Activated T-helper 1 cell treated with Interleukin-2 at 50 U/mL for 16 hours (primary cell): ENCODE data around the gene CRYGD.
"Not testable (repeated sequence)": the region's sequence is repeated elsewhere in the genome, so short reads cannot be mapped to it uniquely, and the experiment has no call there.

Source experiments
- DNase-seq: peaks from one replicate; pipeline ENCODE4 v3.0.0-alpha.2; 2020; ENCODE audit warnings: low read depth

The CRYGD gene

GRCh38 chr2:208124013-208124715 lies at the start of gene CRYGD:
CRYGD (minus strand) TSS chr2:208124524; CDS start chr2:208124473, 51 bp downstream.
- DNase-seq = not testable (repeated sequence)

GRCh38 chr2:208172125-208172524 lies 47.8 kb upstream of the CRYGD start:
- DNase-seq = no peak

DNA sequence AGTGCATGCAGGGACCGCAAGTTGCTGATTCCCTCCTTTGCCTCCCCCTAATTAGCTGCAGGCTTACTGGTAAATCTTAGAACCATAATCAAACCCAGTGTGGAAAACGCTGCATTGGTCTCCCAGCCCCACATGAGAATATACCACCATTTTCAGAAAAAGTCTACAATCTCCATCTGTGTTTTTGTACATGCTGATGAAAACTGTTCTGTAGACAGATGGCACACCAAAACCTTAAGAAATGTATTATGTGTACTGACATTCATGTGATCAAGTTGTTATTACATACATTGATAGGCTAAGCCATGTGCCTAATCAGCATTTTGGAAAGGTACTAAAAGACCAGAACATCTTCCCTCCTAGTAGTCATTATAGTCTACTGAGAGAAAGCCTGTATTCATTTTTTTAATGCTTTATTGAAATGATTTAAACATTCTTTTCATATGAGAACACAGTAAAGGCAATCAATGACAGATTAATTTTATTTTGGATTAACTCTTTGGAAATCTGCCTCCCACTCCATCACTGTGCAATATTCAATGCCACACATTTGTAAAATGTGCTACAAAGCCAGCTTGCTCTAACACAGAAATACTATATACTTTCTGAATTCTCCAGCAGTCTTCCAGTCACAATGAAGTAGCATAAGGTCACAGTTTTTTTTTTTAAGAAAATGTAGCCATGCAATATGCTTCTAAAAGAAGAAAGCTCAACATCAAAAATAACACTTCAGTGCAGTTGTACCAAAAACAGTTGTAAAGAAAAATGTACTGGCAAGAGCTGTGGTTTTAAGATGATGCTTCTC lies 40.8 kb upstream of the CRYGD start:
- DNase-seq = no peak

DNA sequence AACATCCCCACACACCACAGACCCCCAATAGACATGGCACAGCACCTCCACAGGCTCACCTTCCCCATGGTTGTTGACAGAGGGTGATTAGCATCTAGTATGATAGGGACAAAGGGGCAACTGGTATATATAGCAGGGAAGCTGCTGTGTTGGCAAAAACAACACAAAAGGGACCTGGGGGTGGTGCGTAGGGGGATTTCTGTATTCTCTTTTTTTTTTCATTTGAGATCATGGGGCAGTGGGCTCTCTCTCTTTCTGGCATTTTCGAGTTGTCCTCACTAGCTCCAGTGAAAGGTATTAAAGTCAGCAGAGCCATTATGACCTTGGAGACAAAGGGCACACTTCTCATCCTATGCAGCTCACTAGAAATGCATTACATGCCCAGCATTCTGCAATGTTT lies 39.2 kb upstream of the CRYGD start, which contains the start of gene CRYGA:
Gene CRYGA (minus strand): TSS at position 101 of the 400 bp plus-strand sequence. CDS start 33 bp downstream, at position 68.
- no peak for DNase-seq

- DNase-seq = no peak
Observed at GRCh38 chr2:208156439-208156838, 32.1 kb upstream of the CRYGD start.

- no peak for DNase-seq
Observed at GRCh38 chr2:208153156-208153555, 28.8 kb upstream of the CRYGD start.

DNA sequence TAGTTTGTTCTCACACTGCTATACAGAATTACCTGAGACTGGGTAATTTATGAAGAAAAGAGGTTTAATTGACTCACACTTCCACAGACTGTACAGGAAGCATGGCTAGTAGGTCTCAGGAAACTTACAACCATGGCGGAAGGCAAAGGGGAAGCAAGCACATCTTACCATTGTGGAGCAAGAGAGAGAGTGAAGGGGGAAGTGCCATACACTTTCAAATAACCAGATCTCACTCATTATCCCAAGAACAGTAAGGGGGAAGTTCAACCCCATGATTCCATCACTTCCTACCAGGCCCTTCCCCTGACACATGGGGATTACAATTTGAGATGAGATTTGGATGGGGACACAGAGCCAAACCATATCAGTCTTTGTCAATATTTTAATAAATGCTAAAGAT lies 26.6 kb upstream of the CRYGD start:
- DNase-seq = no peak

DNA sequence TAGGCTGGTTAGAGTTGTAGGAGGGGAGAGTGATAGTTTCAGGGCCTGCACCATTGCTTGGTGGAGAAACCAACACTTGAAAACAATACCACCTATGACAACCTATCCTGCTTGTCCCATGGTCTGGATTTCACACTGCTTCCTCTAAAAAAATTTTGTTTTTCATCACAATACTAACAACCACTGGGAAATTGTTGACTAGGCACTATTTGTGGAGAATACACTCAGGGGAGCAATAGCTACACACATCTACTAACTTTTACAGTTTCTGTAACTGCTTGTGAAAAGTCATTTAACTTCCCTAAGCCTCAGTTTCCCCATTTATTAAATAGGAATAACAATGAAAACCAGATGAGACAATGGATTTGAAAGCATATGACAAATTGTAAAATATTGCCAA lies 25.8 kb upstream of the CRYGD start:
- DNase-seq = no peak

- no peak for DNase-seq
Observed at GRCh38 chr2:208148803-208149202, 24.5 kb upstream of the CRYGD start.

- DNase-seq = no peak
Observed at GRCh38 chr2:208147759-208148158, 23.4 kb upstream of the CRYGD start.

DNA sequence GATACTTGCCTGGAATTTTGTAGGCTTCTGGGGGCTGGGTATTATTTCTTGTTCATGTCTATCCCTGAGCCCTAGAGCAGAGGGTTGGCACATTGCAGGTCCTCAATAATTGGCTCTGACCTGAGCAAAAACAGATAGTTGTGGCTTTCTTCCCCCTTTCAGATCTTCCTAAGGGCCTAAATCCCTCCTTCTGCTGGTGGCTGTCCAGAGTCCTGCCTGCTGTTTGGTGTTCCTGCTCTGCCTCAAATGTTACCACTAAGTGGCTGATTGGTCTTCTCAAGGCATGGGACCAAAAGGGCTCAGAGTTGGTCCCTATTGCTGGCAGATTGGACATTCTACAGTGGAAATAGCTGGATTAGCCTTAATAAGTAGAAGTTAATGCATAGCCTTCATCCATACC lies 22.7 kb upstream of the CRYGD start:
- DNase-seq = no peak

GRCh38 chr2:208146006-208146405 lies 21.7 kb upstream of the CRYGD start, which contains the start of gene CRYGB:
CRYGB (minus strand) TSS chr2:208146158; CDS start chr2:208146120, 38 bp downstream.
- no peak for DNase-seq

GRCh38 chr2:208142925-208143799 lies 18.8 kb upstream of the CRYGD start:
- DNase-seq = no peak

DNA sequence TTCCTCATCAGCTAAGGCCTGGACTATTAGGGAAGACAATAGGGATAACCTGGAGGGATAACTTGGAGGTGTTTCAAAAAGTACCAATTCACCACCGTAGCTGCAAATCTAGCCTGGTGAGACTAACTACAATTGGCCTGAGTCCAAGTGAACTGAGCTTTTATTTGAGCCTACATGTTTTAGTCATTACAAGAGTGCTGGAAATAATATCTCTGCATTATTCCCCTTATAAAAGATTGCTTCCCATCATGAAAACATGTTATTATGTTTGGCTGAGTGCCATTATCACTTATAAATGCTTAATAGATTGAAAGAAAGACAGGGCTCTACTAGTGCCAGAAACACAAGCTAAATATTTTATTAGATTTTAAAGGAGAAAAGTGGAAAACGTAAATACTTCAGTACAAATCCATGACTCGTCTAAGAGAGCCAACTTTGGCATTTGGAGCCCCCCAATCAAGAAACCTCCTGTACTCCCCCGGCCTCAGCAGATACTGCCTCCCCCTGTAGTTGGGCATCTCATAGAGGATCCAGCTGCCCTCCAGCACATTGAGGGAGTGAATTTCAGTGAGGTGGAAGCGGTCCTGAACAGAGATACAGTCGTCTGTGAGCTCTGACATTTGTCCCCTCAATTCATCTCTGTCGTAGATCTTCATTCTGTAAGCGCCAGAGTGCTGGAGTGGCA lies 18.1 kb upstream of the CRYGD start:
- no peak for DNase-seq

DNA sequence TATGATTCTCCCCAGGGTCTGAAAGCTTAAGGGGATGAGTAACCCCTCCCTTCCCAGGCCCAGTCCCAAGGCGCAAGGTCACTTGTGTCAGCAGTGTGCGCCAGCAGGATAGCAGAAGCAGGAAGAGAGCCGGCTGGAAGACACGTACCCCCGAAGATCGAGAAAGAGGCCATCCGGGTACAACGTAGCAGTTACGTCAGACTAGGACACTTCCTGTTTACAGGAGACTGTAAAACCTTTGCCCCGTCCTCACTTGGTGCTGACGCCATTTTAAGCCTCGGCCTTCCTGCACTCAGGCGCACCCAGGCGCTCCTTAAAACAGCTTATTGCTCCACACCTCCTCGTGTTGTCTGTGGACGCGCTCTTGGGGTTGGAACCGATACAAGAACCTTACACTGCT lies 15.1 kb upstream of the CRYGD start:
- DNase-seq = no peak

DNA sequence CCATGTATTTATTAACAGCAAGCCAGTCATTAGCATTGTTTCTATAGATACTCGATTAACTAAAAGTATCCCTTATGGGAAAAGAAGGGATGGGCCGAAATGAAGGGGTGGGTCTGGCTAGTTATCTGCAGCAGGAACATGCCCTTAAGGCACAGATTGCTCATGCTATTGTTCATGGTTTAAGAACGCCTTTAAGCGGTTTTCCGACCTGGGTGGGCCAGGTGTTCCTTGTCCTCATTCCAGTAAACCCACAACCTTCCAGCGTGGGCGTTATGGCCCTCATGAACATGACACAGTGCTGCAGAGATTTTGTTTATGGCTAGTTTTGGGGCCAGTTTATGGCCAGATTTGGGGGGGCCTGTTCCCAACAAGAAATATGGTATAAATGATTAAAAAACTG lies 14.0 kb upstream of the CRYGD start:
- DNase-seq = not testable (repeated sequence)

DNA sequence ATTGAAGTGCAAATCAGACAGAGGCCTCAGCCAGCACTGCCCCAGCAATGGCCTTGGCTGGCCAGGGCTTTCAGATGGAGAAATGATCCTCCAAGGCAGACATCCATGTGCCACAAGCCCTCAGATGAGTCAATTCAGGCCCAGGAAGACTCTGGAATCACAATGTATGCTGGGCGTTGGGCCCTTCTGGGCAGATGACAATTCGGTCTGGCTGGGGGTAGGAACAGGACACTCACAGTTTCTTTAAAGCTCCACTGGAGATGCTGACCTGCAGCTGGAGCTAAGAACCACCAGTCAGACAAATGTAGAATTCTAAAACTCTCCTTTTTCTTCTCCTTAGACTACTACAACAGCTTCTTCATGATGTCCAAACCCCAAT lies 12.4 kb upstream of the CRYGD start:
- DNase-seq = no peak

- no peak for DNase-seq
Observed at GRCh38 chr2:208135794-208136715, 11.7 kb upstream of the CRYGD start.

DNA sequence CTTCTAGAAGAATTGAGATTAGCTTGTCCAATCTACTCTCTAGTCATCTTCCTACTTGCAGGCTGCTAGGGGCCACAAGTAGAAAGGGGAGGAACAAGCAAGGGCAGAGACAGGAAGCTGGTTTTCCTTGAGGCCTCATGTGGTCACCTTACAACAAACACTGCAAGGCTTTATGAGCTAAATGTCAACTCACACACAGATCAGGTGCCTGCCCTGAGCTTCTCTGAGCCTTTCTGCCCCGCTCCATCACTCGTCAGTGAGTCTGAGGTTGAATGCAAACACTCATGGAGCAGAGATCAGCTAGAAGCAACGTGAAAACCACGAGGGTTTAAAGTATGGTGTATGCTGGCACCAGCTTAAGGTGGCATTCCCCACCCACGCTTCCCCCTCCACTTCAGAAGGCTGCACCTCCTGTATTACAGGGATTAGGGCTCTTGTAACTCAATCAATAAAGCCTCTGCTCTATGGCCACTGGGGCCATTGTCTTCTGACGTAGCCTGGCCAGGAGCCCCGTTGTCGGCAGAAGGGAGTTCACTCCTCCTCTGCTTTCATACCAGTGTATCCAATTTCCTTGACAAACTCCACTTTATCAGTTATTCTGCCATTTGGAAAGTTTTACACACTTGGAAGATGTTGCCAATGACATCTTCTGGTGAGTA lies 10.7 kb upstream of the CRYGD start:
- DNase-seq = no peak

DNA sequence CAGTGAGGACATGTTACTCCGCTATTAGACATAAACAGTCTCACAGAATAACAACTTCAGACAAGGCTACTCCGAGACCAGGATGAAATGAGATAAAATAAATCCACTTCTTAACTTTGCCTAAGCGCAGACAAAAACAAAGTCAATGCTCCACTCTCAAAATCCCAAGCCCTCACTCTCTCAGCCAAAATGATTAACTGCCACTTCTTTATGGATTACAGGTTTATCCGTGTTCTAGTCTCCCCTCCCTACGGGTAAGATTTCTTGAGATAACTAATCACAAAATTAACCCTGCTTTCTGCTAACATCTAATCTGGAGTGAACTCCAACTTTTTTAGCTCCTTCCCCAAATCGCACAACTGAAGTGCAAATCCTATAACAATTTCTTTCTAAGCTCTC lies 6.4 kb upstream of the CRYGD start:
- no peak for DNase-seq
